Vagina (tissue), 2 donors: ENCODE measurements around the gene LIMS1.

Experiments
- POLR2A ChIP-seq, 2 donors: fragments of 450-650 bp; IDR thresholded peaks; one replicate each; pipeline ENCODE4 v1.6.1; 2017; ENCODE audit warnings: antibody characterized with exemption in 2 of 2, mild to moderate bottlenecking in 2 of 2, moderate library complexity in 2 of 2
- POLR2AphosphoS5 ChIP-seq, 2 donors: sonication (generic); formaldehyde crosslinking; IDR thresholded peaks; one replicate each; pipeline ENCODE4 v1.9.0; 2017; ENCODE audit warnings: antibody characterized with exemption in 2 of 2, mild to moderate bottlenecking in 2 of 2, low read depth in 1 of 2; ENCODE audit not compliant: insufficient read depth in 1 of 2
- TF ChIP-seq, protein P1 (sequence below), 3 experiments: fragments of 450-650 bp in 2 of 3; fragments of 200-600 bp in 1 of 3; sonication (generic) in 1 of 3; IDR thresholded peaks; one replicate each; pipeline ENCODE4 v1.5.1; 2017 to 2019; ENCODE audit warnings: antibody characterized with exemption in 3 of 3, mild to moderate bottlenecking in 2 of 3, moderate library complexity in 2 of 3

DNA sequence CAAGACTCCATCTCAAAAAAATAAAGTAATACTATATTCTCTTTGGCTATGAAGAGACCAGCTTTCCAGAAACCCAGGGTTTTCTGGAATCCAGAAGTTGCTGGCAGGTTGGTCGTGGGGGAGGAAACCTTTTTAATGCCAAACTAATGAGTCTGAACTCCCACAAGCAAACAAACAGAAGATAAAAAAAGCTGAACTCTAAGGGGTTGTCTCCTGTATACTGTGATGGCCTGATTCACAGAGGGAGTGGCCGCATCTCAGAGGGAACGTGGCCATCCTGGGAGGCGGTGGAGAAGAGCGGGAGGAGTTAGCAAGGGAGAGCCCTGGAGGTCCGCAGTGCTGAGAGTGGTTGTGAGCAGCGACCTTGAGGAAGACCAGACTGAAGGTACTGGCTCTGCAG, 36.1 kb downstream of the LIMS1 start:
- TF ChIP-seq POLR2AphosphoS5 (IDR thresholded peaks at IDR 0.05; ENCODE audit: insufficient read depth in 1 of 2, low read depth in 1 of 2): no peak
- TF ChIP-seq, protein P1, sequence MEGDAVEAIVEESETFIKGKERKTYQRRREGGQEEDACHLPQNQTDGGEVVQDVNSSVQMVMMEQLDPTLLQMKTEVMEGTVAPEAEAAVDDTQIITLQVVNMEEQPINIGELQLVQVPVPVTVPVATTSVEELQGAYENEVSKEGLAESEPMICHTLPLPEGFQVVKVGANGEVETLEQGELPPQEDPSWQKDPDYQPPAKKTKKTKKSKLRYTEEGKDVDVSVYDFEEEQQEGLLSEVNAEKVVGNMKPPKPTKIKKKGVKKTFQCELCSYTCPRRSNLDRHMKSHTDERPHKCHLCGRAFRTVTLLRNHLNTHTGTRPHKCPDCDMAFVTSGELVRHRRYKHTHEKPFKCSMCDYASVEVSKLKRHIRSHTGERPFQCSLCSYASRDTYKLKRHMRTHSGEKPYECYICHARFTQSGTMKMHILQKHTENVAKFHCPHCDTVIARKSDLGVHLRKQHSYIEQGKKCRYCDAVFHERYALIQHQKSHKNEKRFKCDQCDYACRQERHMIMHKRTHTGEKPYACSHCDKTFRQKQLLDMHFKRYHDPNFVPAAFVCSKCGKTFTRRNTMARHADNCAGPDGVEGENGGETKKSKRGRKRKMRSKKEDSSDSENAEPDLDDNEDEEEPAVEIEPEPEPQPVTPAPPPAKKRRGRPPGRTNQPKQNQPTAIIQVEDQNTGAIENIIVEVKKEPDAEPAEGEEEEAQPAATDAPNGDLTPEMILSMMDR (IDR thresholded peaks at IDR 0.05): no peak
- TF ChIP-seq POLR2A (IDR thresholded peaks at IDR 0.05): no peak
